ENCODE measurements around the gene CENPX. TPM values are rescaled to one million over a fixed set of nuclear protein-coding genes. Genes with fewer than 3 reads are reported as not detected.

The CENPX gene
- total RNA-seq, 1 experiment from 2014 or later = 77.9 TPM

DNA sequence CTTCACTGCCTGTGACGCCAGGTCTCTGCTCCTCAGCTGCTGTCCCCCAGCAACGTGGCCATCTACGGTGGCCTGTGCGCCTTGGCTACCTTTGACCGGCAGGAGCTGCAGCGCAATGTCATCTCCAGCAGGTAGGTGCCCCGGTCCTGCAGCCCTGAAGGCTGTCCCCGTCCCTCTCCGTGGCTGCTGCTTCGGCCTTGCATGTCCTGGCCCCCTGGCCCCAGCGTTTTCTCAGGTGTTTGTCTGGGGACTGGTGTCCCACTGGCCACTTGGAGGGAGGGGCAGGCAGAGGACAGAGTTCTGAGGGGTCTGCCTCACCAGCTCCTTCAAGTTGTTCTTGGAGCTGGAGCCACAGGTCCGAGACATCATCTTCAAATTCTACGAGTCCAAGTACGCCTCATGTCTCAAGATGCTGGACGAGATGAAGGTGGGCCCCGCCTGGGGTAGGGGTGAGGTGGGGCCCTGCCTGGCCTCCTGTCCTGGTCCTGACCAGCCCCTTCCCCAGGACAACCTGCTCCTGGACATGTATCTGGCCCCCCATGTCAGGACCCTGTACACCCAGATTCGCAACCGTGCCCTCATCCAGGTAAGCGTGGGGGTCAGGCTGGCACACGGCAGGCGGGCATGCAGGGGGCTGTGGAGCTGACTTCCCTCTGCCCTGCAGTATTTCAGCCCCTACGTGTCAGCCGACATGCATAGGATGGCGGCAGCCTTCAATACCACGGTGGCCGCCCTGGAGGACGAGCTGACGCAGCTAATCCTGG is 33.5 kb upstream of the CENPX start:
- no peak for DNase-seq
- Histone ChIP-seq H3K14ac (ENCODE audit: insufficient read depth, low read length) (no peak overlapping the region; the same call in 1 of the 2 replicates), H2BK15ac (ENCODE audit: low read depth, low read length) (no peak overlapping the region), H3K4me1 (ENCODE audit: insufficient read depth, low read length) (no peaks in the 10 kb centered on the region), H3K18ac (ENCODE audit: insufficient read length, low read depth, low read length) (no peak overlapping the region), H3K9me3 (ENCODE audit: control insufficient read depth, low read depth, low read length) (no peaks in the 10 kb centered on the region), H3K56ac (ENCODE audit: insufficient read length, low read depth, low read length) (no peak overlapping the region), H3K27me3 (ENCODE audit: insufficient read depth, low read length) (no peaks in the 10 kb centered on the region), H4K8ac (replicated peaks; ENCODE audit: insufficient read length, low read depth, low read length) (no peak overlapping the region), H2AK5ac (ENCODE audit: insufficient read length, low read length) (no peak overlapping the region), H2AFZ (ENCODE audit: low read length) (no peak overlapping the region), H3K23ac (ENCODE audit: insufficient read length, low read depth, low read length) (no peak overlapping the region), H4K20me1 (ENCODE audit: control insufficient read depth, insufficient read depth, insufficient read length) (peaks cover 3% of the 10 kb centered on the region), H3K79me2 (ENCODE audit: insufficient read depth, low read length) (no peaks in the 10 kb centered on the region), H3T11ph (ENCODE audit: low read length) (no peak overlapping the region), H4K91ac (ENCODE audit: insufficient read length, low read depth, low read length) (no peak overlapping the region), H4K5ac (ENCODE audit: insufficient read length, low read depth, low read length) (no peak overlapping the region), H3K23me2 (ENCODE audit: insufficient read length, low read depth, low read length, poor library complexity, severe bottlenecking) (no peaks in the 10 kb centered on the region), H2BK5ac (ENCODE audit: insufficient read length, low read length) (no peak overlapping the region), H2BK20ac (ENCODE audit: low read depth, low read length, poor library complexity, severe bottlenecking) (no peak overlapping the region), H2BK12ac (ENCODE audit: insufficient read length, low read depth, low read length) (no peak overlapping the region), H3K4me2 (ENCODE audit: insufficient read depth, insufficient read length, low read length) (no peak overlapping the region), H3K9ac (ENCODE audit: extremely low read depth, insufficient read length, low read length) (no peak overlapping the region), H3K4ac (ENCODE audit: low read depth, low read length) (no peak overlapping the region), H3K27ac (ENCODE audit: insufficient read length, low read depth, low read length) (no peak overlapping the region), H2BK120ac (ENCODE audit: low read depth, low read length, poor library complexity, severe bottlenecking) (no peak overlapping the region), H3K79me1 (ENCODE audit: insufficient read depth, low read depth, low read length, poor library complexity, severe bottlenecking) (peaks cover 2% of the 10 kb centered on the region)
- no peaks in the 10 kb centered on the region for H3K9me3 Mint-ChIP-seq
- peaks cover 6 to 46% (median 43%) of the 10 kb centered on the region in 3 experiments for H3K36me3 Mint-ChIP-seq (ENCODE audit: insufficient read depth in 1 of 3, low read depth in 3 of 3)
- TF ChIP-seq, protein P1, sequence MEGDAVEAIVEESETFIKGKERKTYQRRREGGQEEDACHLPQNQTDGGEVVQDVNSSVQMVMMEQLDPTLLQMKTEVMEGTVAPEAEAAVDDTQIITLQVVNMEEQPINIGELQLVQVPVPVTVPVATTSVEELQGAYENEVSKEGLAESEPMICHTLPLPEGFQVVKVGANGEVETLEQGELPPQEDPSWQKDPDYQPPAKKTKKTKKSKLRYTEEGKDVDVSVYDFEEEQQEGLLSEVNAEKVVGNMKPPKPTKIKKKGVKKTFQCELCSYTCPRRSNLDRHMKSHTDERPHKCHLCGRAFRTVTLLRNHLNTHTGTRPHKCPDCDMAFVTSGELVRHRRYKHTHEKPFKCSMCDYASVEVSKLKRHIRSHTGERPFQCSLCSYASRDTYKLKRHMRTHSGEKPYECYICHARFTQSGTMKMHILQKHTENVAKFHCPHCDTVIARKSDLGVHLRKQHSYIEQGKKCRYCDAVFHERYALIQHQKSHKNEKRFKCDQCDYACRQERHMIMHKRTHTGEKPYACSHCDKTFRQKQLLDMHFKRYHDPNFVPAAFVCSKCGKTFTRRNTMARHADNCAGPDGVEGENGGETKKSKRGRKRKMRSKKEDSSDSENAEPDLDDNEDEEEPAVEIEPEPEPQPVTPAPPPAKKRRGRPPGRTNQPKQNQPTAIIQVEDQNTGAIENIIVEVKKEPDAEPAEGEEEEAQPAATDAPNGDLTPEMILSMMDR (conservative IDR thresholded peaks at IDR 0.05) = no peak
- H3K27ac Mint-ChIP-seq = no peak overlapping the region
- no peak overlapping the region; a peak in 1 of 5 replicates for H3K4me3 Mint-ChIP-seq
- WGBS (ENCODE audit: extremely low coverage, insufficient read length, low lambda C conversion rate) = no CpG with 5 or more reads among the region's 28 CpGs
- no peaks in the 10 kb centered on the region for H3K27me3 Mint-ChIP-seq (ENCODE audit: low read depth)
- peaks cover 0 to 9% of the 10 kb centered on the region in 2 experiments; a peak in 2 of 4 replicates for H3K4me1 Mint-ChIP-seq

Data from H9 (cell line).